CD14-positive monocyte (primary cell): ENCODE results near the gene DCP1B. TPM values are rescaled to one million over a fixed set of nuclear protein-coding genes. Genes with fewer than 3 reads are reported as not detected.

Experiments
- DNase-seq, 3 donors: peaks; one replicate each; pipeline ENCODE4 v3.0.0-alpha.2; 2011 to 2022
- H2AFZ ChIP-seq: 2 replicates; pipeline ENCODE4 v1.6.0; 2012; ENCODE audit warnings: mild to moderate bottlenecking, low read depth, low read length, inconsistent platforms; ENCODE audit not compliant: insufficient read depth, poor library complexity, severe bottlenecking
- H3K27ac ChIP-seq, 2 donors: 1 replicate in 1 of 2; 2 replicates in 1 of 2; pipeline ENCODE4 v1.5.1; 2012 to 2013; ENCODE audit warnings: low read length in 2 of 2, control low read depth in 1 of 2, inconsistent platforms in 1 of 2, low read depth in 1 of 2, mild to moderate bottlenecking in 1 of 2
- H3K27me3 ChIP-seq, 2 donors: one replicate each; pipeline versions ENCODE4 v1.6.0 to v1.6.1; 2011 to 2013; ENCODE audit warnings: low read length in 2 of 2; ENCODE audit not compliant: control insufficient read depth in 2 of 2, insufficient read depth in 2 of 2
- H3K36me3 ChIP-seq, 2 donors: replicated peaks in 1 of 2; 1 replicate in 1 of 2; 2 replicates in 1 of 2; pipeline versions ENCODE4 v1.5.1 to v1.6.1; 2012 to 2013; ENCODE audit warnings: low read length in 2 of 2, control low read depth in 1 of 2, inconsistent platforms in 1 of 2, mild to moderate bottlenecking in 1 of 2; ENCODE audit not compliant: insufficient read depth in 2 of 2, control insufficient read depth in 1 of 2
- H3K4me1 ChIP-seq, 2 donors: 1 replicate in 1 of 2; 2 replicates in 1 of 2; pipeline versions ENCODE4 v1.5.1 to v1.6.1; 2012 to 2013; ENCODE audit warnings: low read length in 2 of 2, control low read depth in 1 of 2, inconsistent platforms in 1 of 2, mild to moderate bottlenecking in 1 of 2, moderate library complexity in 1 of 2; ENCODE audit not compliant: insufficient read depth in 2 of 2, control insufficient read depth in 1 of 2
- H3K4me2 ChIP-seq: replicated peaks from 2 replicates; pipeline ENCODE3; 2012; ENCODE audit warnings: low read length, moderate library complexity, mild to moderate bottlenecking; ENCODE audit not compliant: poor library complexity, severe bottlenecking; ENCODE audit errors: extremely low read depth
- H3K4me3 ChIP-seq, 3 experiments: fragments of 200-600 bp in 1 of 3; sonication (generic) in 1 of 3; replicated peaks in 1 of 3; 1 replicate in 2 of 3; 2 replicates in 1 of 3; pipeline ENCODE4 v1.5.1; 2011 to 2013; ENCODE audit warnings: low read length in 3 of 3, mild to moderate bottlenecking in 3 of 3, control low read depth in 2 of 3, low read depth in 2 of 3, inconsistent platforms in 1 of 3, moderate library complexity in 1 of 3
- H3K79me2 ChIP-seq: 2 replicates; pipeline ENCODE4 v1.6.0; 2012; ENCODE audit warnings: mild to moderate bottlenecking, control low read depth, inconsistent platforms, low read length, moderate library complexity; ENCODE audit not compliant: insufficient read depth
- H3K9ac ChIP-seq: 2 replicates; pipeline ENCODE4 v1.6.0; 2017; ENCODE audit warnings: low read length, mild to moderate bottlenecking; ENCODE audit not compliant: insufficient read depth, poor library complexity, severe bottlenecking
- H3K9me3 ChIP-seq, 2 donors: replicated peaks in 1 of 2; 1 replicate in 1 of 2; 2 replicates in 1 of 2; pipeline versions ENCODE4 v1.5.1 to v1.6.1; 2012 to 2013; ENCODE audit warnings: low read length in 2 of 2, control low read depth in 1 of 2; ENCODE audit not compliant: control insufficient read depth in 1 of 2, insufficient read depth in 1 of 2
- H4K20me1 ChIP-seq: 2 replicates; pipeline ENCODE4 v1.6.0; 2012; ENCODE audit warnings: mild to moderate bottlenecking, low read length, control low read depth, moderate library complexity; ENCODE audit not compliant: insufficient read depth
- H3K27ac Mint-ChIP-seq, 7 donors: one replicate each; pipeline ENCODE4 v1.8.0; 2020; ENCODE audit warnings: mild to moderate bottlenecking in 7 of 7, mixed read lengths in 7 of 7, moderate library complexity in 6 of 7, inconsistent platforms in 2 of 7
- H3K27me3 Mint-ChIP-seq, 3 donors: one replicate each; pipeline ENCODE4 v1.8.0; 2021 to 2022; ENCODE audit warnings: low read depth in 3 of 3, mild to moderate bottlenecking in 3 of 3, mixed read lengths in 3 of 3, moderate library complexity in 3 of 3, inconsistent platforms in 1 of 3
- H3K36me3 Mint-ChIP-seq, 2 donors: one replicate each; pipeline ENCODE4 v1.8.0; 2020; ENCODE audit warnings: mixed read lengths in 2 of 2, inconsistent platforms in 1 of 2, mild to moderate bottlenecking in 1 of 2
- H3K4me1 Mint-ChIP-seq: one replicate; pipeline ENCODE4 v1.8.0; 2020; ENCODE audit warnings: mild to moderate bottlenecking, mixed read lengths
- H3K4me3 Mint-ChIP-seq, 2 donors: one replicate each; pipeline ENCODE4 v1.8.0; 2020; ENCODE audit warnings: mild to moderate bottlenecking in 2 of 2, mixed read lengths in 2 of 2, moderate library complexity in 1 of 2
- H3K9me3 Mint-ChIP-seq, 7 donors: one replicate each; pipeline ENCODE4 v1.8.0; 2020 to 2022; ENCODE audit warnings: mixed read lengths in 7 of 7, mild to moderate bottlenecking in 6 of 7, moderate library complexity in 6 of 7, inconsistent platforms in 2 of 7
- WGBS: methylation state at CpG from one replicate; pipeline ENCODE4 v1.1.5; 2013; ENCODE audit warnings: missing lambda C conversion rate; ENCODE audit not compliant: insufficient coverage; 5-methylcytosine and 5-hydroxymethylcytosine counted together
- intact Hi-C, 2 donors: fragments of 100-400 bp; cut with micrococcal nuclease; formaldehyde crosslinking; loops; one replicate each; pipeline versions ENCODE4 v1.15.0 to v1.15.1; 2023
- polyA plus RNA-seq, 3 donors: library from polyadenylated mRNA; depleted of rRNA in 1 of 3; unstranded in 2 of 3; stranded (reverse) in 1 of 3; fragments of 300-500 nt in 2 of 3; fragments of >200 nt in 1 of 3; fragmentation: Illumina TruSeq in 2 of 3; gene quantifications; 1 replicate in 2 of 3; 2 replicates in 1 of 3; pipeline ENCODE4 v1.2.3, GENCODE V29; 2012 to 2021
- TF ChIP-seq, protein P1 (sequence below): fragments of 200-600 bp; IDR thresholded peaks from one replicate; pipeline ENCODE4 v1.8.0; 2022; ENCODE audit warnings: antibody characterized with exemption, mild to moderate bottlenecking

Gene DCP1B
- polyA plus RNA-seq, 3 donors: 3.6 to 5.1 (median 4.9) TPM

DNA sequence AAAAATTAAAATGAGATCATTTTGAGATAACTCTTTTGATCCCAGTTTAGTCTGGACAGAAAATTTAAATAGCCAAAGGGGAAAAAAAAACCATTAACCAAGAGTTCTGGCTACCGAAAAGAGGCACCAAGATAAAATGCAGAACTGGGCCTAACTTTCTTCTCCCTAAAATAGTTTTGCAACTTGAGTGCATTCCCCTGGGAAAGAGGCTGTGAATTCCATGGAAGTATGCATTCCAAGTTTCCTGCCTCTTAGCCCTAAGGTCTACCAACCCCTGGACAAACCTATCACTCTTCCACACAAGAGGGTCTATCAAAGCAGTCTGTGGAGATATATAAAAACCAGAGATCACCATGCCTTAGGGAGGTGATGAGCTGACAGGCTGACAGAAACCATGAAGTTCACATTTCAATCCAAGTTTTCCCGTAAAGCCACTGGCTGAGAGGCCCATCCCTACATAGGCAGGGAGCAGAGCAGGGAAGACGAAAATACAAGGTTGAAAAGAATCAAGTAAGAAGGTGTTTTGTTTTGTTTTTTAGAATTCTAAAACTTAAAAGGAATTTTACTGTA is 33.8 kb downstream of the DCP1B start:
- H3K4me3 ChIP-seq: no peak overlapping the region
- H3K9ac ChIP-seq: no peak overlapping the region
- H2AFZ ChIP-seq: no peak overlapping the region
- no CpG with 5 or more reads among the region's 3 CpGs for WGBS
- H3K27ac ChIP-seq: no peak overlapping the region
- TF ChIP-seq, protein P1, sequence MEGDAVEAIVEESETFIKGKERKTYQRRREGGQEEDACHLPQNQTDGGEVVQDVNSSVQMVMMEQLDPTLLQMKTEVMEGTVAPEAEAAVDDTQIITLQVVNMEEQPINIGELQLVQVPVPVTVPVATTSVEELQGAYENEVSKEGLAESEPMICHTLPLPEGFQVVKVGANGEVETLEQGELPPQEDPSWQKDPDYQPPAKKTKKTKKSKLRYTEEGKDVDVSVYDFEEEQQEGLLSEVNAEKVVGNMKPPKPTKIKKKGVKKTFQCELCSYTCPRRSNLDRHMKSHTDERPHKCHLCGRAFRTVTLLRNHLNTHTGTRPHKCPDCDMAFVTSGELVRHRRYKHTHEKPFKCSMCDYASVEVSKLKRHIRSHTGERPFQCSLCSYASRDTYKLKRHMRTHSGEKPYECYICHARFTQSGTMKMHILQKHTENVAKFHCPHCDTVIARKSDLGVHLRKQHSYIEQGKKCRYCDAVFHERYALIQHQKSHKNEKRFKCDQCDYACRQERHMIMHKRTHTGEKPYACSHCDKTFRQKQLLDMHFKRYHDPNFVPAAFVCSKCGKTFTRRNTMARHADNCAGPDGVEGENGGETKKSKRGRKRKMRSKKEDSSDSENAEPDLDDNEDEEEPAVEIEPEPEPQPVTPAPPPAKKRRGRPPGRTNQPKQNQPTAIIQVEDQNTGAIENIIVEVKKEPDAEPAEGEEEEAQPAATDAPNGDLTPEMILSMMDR: no peak
- no peak for DNase-seq
- no peaks in the 10 kb centered on the region for H4K20me1 ChIP-seq
- no peaks in the 10 kb centered on the region for H3K4me1 ChIP-seq
- no peaks in the 10 kb centered on the region for H3K27me3 ChIP-seq
- peaks cover 10 to 20% of the 10 kb centered on the region in 2 donors for H3K36me3 ChIP-seq
- Mint-ChIP-seq H3K27me3 (no peaks in the 10 kb centered on the region), H3K4me1 (no peaks in the 10 kb centered on the region), H3K9me3 (no peaks in the 10 kb centered on the region), H3K27ac (no peak overlapping the region), H3K36me3 (peaks cover 21 to 26% of the 10 kb centered on the region in 2 donors), H3K4me3 (no peak overlapping the region)
- H3K79me2 ChIP-seq: no peaks in the 10 kb centered on the region
- intact Hi-C loops: no loop called here
- no peak overlapping the region for H3K4me2 ChIP-seq
- H3K9me3 ChIP-seq: no peaks in the 10 kb centered on the region

DNA sequence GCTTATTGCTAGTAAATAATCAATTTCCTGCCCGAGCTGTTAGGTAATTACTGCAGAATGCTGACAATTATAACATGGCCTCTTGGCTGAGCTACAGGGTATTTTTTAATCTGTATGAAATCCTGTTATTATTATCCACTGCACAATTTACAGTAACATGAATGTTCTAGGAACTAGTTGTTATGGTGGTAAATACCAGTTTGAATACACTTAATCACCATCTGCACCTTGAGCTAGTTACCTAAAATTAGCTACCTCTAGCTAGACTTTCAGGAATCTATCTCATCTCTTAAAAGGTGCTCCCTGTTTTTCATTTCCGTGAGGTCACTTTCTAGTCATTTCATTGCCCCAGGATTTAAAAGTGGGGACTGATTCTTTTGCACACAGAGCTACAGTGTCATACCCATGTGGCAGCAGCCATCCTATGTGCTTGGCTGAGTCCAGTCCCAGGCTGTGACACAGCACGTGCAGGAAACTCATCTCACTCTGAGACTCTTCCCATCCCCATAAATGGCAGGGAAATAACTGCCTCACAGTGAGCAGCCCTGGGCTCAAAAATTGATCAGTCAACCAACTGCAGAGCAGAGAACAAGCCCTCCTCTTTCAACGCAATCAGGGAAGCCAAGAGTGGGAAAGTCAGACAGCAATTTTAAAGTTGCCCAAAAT is 37.6 kb downstream of the DCP1B start:
- peaks cover 34 to 39% of the 10 kb centered on the region in 2 donors for H3K36me3 Mint-ChIP-seq
- H3K4me3 Mint-ChIP-seq: no peak overlapping the region
- no peak for DNase-seq
- peaks cover 23 to 48% of the 10 kb centered on the region in 2 donors for H3K36me3 ChIP-seq
- H2AFZ ChIP-seq: no peak overlapping the region
- peak overlapping the region in 1 of 7 donors; percentile 11 for H3K27ac Mint-ChIP-seq
- TF ChIP-seq, protein P1: no peak
- H3K9me3 Mint-ChIP-seq: no peaks in the 10 kb centered on the region
- no peaks in the 10 kb centered on the region for H3K9me3 ChIP-seq
- H3K79me2 ChIP-seq: no peaks in the 10 kb centered on the region
- no peak overlapping the region for H3K4me3 ChIP-seq
- H3K27me3 ChIP-seq: no peaks in the 10 kb centered on the region
- H3K4me2 ChIP-seq: no peak overlapping the region
- H3K27me3 Mint-ChIP-seq: no peaks in the 10 kb centered on the region
- H3K27ac ChIP-seq: no peak overlapping the region
- H3K4me1 ChIP-seq: no peaks in the 10 kb centered on the region
- intact Hi-C loops: no loop called here
- WGBS: 91% methylated on average over 2 of the region's 4 CpGs
- no peaks in the 10 kb centered on the region for H3K4me1 Mint-ChIP-seq
- H3K9ac ChIP-seq: no peak overlapping the region
- H4K20me1 ChIP-seq: no peaks in the 10 kb centered on the region
